Measurements from ENCODE around the gene LGR5. TPM values are rescaled to one million over a fixed set of nuclear protein-coding genes. Genes with fewer than 3 reads are reported as not detected.

The LGR5 gene
- total and polyA plus RNA-seq, 10 of the 15 experiments (the other 5 are each of a cell fraction or from before 2014, with no cell fraction given): 2.1 TPM; not detected in 9

DNA sequence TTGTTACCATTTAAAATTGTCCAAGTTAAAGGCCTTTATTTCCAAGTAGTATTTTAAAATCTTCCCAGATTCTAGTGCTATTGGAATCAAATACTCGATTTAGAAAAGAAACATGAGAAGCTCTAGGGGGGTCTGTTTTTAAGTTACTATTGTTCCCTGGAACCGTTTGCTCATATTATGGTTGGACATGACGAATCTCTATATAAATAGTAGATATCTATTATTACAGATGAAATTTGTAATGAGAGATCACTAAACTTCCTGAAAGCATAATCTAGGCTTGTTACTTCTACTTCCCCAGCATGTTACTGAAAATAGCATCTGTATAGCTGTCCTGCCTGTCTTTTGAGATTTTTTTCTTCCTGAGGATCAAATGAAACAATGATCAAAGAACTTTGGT, 70.1 kb downstream of the LGR5 start:
- intact Hi-C loops (cut with micrococcal nuclease; ENCODE audit: unreplicated experiment) (no loop called here), in situ Hi-C loops (cut with MboI) (no loop called here)
- DNase-seq (ENCODE audit: low read depth, low spot score) (no peak), ATAC-seq (no peak), FAIRE-seq (no peak)
- BruUV-seq (replicated peaks): no TSS peak
- no peak for TF ChIP-seq SIN3A (IDR thresholded peaks at IDR 0.05; ENCODE audit: low read depth, low read length)
- no peak for TF ChIP-seq ZBTB40 (IDR thresholded peaks at IDR 0.05; ENCODE audit: borderline replicate concordance)
- TF ChIP-seq ZNF207 (IDR thresholded peaks at IDR 0.05; ENCODE audit: borderline replicate concordance): no peak
- TF ChIP-seq ZNF217 (IDR thresholded peaks at IDR 0.05): no peak
- TF ChIP-seq YBX1 (IDR thresholded peaks at IDR 0.05): no peak
- TF ChIP-seq FOXK2 (IDR thresholded peaks at IDR 0.05): no peak
- no peak for TF ChIP-seq SIX5 (IDR thresholded peaks at IDR 0.05; ENCODE audit: low read depth, low read length, severe bottlenecking)
- TF ChIP-seq ETV6 (conservative IDR thresholded peaks at IDR 0.05 in 1 of 2, IDR thresholded peaks at IDR 0.05 in 1 of 2; ENCODE audit: borderline replicate concordance in 1 of 2, low read depth in 1 of 2): no peak
- no peak for TF ChIP-seq RCOR1 (conservative IDR thresholded peaks at IDR 0.05; ENCODE audit: low read depth, low read length)
- no peak for TF ChIP-seq NFYA (IDR thresholded peaks at IDR 0.05; ENCODE audit: borderline replicate concordance, low read depth, low read length)
- no peak for TF ChIP-seq ZNF592 (IDR thresholded peaks at IDR 0.05)
- no peak for TF ChIP-seq JUNB (IDR thresholded peaks at IDR 0.05)
- TF ChIP-seq ZNF24 (IDR thresholded peaks at IDR 0.05): no peak
- TF ChIP-seq POLR2A (IDR thresholded peaks at IDR 0.05; ENCODE audit: low read depth, low read length): no peak
- TF ChIP-seq, protein P1, sequence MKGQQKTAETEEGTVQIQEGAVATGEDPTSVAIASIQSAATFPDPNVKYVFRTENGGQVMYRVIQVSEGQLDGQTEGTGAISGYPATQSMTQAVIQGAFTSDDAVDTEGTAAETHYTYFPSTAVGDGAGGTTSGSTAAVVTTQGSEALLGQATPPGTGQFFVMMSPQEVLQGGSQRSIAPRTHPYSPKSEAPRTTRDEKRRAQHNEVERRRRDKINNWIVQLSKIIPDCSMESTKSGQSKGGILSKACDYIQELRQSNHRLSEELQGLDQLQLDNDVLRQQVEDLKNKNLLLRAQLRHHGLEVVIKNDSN (IDR thresholded peaks at IDR 0.05; ENCODE audit: borderline replicate concordance, extremely low read length, insufficient read depth, low read depth, low read length): no peak
- ChIA-PET POLR2A (no interaction called here), SMC1A (ENCODE audit: uncharacterized antibody, unreplicated experiment) (interaction anchor here (0.7 kb wide), 1 partner anchor 17 kb away, joined by 3 read pairs; no protein-coding TSS in a partner anchor), RAD21 (ENCODE audit: unreplicated experiment) (no interaction called here), CTCF (no interaction called here)
- Histone ChIP-seq H3K27me3 (replicated peaks in 1 of 2; ENCODE audit: control insufficient read depth in 2 of 2, insufficient read depth in 2 of 2, low read length in 1 of 2) (no peaks in the 10 kb centered on the region), H2AFZ (ENCODE audit: control insufficient read depth, low read depth, low read length) (no peak overlapping the region), H3K4me2 (ENCODE audit: control insufficient read depth, insufficient read depth) (no peak overlapping the region), H4K20me1 (ENCODE audit: control insufficient read depth, insufficient read depth) (no peaks in the 10 kb centered on the region), H3K27ac (ENCODE audit: control insufficient read depth, insufficient read depth) (no peak overlapping the region), H3K4me3 (no peak overlapping the region), H3K36me3 (ENCODE audit: control insufficient read depth in 2 of 2, insufficient read depth in 2 of 2, low read length in 1 of 2) (no peaks in the 10 kb centered on the region), H3K79me2 (ENCODE audit: control insufficient read depth, insufficient read depth, low read length) (no peaks in the 10 kb centered on the region), H3K9ac (ENCODE audit: control insufficient read depth, insufficient read depth, low read length) (no peak overlapping the region), H3K4me1 (ENCODE audit: control insufficient read depth, insufficient read depth, low read length) (no peaks in the 10 kb centered on the region), H3K9me3 (replicated peaks; ENCODE audit: control insufficient read depth, insufficient read depth, low read length) (no peaks in the 10 kb centered on the region)
- 21% methylated on average over 3 of the region's 3 CpGs for WGBS (ENCODE audit: insufficient coverage, insufficient replicate concordance, low lambda C conversion rate, missing lambda C conversion rate)

Data from GM12878 (cell line).